Measurements from ENCODE around the gene LSM11.
A peak's percentile ranks its signal among the peaks of the same experiment; 100 is the strongest.
"Not testable (repeated sequence)": the region's sequence is repeated elsewhere in the genome, so short reads cannot be mapped to it uniquely, and the experiment has no call there.

Gene LSM11

GRCh38 chr5:157718519-157718918 is 25.0 kb upstream of the LSM11 start:
- Histone ChIP-seq H3K4me2 (ENCODE audit: low read length) (no peak overlapping the region), H3K9ac (no peak overlapping the region), H3K27ac (no peak overlapping the region), H3K27me3 (ENCODE audit: control insufficient read depth, insufficient read depth, low read length) (no peaks in the 10 kb centered on the region), H3K36me3 (ENCODE audit: control insufficient read depth, insufficient read depth, low read length) (no peaks in the 10 kb centered on the region), H3K9me3 (ENCODE audit: control insufficient read depth, low read length) (no peaks in the 10 kb centered on the region), H3K79me2 (no peaks in the 10 kb centered on the region), H2AFZ (peak overlapping the region; percentile 70), H3K4me1 (no peaks in the 10 kb centered on the region), H3K4me3 (ENCODE audit: low read depth, low read length) (no peak overlapping the region)
- peak; percentile 47 for TF ChIP-seq CTCF (IDR thresholded peaks at IDR 0.05)

DNA sequence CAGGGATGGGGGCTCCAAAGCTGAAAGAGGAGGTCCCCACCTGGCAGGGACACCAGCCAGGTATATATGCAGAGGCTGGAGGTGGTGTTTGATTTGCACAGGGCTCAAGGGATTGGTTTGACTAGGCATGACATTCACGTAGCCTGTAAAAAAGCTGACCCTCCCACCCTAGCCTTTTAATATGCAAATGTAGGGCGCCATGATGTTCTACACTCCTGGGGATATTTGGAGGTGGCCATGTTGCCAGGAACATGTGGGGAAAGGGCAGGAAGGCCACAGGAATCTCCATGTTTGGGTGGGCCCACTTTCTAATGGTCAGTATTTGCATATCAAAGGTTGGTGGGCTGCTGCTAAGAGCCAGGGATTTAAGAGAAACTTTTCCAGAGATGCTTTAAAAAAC is 24.3 kb upstream of the LSM11 start:
- Histone ChIP-seq H3K27me3 (ENCODE audit: control insufficient read depth, insufficient read depth, low read length) (no peaks in the 10 kb centered on the region), H3K9ac (no peak overlapping the region), H3K27ac (no peak overlapping the region), H2AFZ (no peak overlapping the region), H3K79me2 (no peaks in the 10 kb centered on the region), H3K4me2 (ENCODE audit: low read length) (no peak overlapping the region), H3K36me3 (ENCODE audit: control insufficient read depth, insufficient read depth, low read length) (no peaks in the 10 kb centered on the region), H3K9me3 (ENCODE audit: control insufficient read depth, low read length) (no peaks in the 10 kb centered on the region), H3K4me1 (no peaks in the 10 kb centered on the region), H3K4me3 (ENCODE audit: low read depth, low read length) (no peak overlapping the region)
- no peak for TF ChIP-seq CTCF (IDR thresholded peaks at IDR 0.05)

DNA sequence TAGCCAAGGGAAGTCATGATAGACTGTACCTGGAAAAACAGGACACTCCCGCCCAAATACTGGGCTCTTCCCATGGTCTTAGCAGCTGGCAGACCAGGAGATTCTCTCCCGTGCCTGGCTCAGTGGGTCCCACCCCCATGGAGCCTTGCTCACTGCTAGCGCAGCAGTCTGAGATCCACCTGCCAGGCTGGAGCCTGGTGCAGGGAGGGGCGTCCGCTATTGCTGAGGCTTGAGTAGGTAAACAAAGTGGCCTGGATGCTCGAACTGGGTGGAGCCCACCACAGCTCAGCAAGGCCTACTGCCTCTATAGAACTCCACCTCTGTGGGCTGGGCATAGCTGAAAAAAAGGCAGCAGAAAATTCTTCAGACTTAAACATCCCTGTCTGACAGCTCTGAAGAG is 22.4 kb upstream of the LSM11 start:
- Histone ChIP-seq H3K27me3 (ENCODE audit: control insufficient read depth, insufficient read depth, low read length) (no peaks in the 10 kb centered on the region), H3K4me2 (ENCODE audit: low read length) (no peak overlapping the region), H3K9ac (no peak overlapping the region), H3K36me3 (ENCODE audit: control insufficient read depth, insufficient read depth, low read length) (no peaks in the 10 kb centered on the region), H3K4me3 (ENCODE audit: low read depth, low read length) (no peak overlapping the region), H3K79me2 (no peaks in the 10 kb centered on the region), H2AFZ (no peak overlapping the region), H3K27ac (no peak overlapping the region), H3K9me3 (ENCODE audit: control insufficient read depth, low read length) (no peaks in the 10 kb centered on the region), H3K4me1 (no peaks in the 10 kb centered on the region)
- TF ChIP-seq CTCF (IDR thresholded peaks at IDR 0.05): no peak

- not testable (repeated sequence) for H3K4me3 ChIP-seq (ENCODE audit: low read depth, low read length); H3K27ac ChIP-seq; H3K9me3 ChIP-seq (ENCODE audit: control insufficient read depth, low read length); H2AFZ ChIP-seq; H3K79me2 ChIP-seq; H3K9ac ChIP-seq; H3K36me3 ChIP-seq (ENCODE audit: control insufficient read depth, insufficient read depth, low read length); H3K27me3 ChIP-seq (ENCODE audit: control insufficient read depth, insufficient read depth, low read length); H3K4me1 ChIP-seq; H3K4me2 ChIP-seq (ENCODE audit: low read length)
Observed at GRCh38 chr5:157722895-157723294, 20.6 kb upstream of the LSM11 start.

- H3K4me1 ChIP-seq; H3K4me2 ChIP-seq (ENCODE audit: low read length); H2AFZ ChIP-seq; H3K9ac ChIP-seq; H3K36me3 ChIP-seq (ENCODE audit: control insufficient read depth, insufficient read depth, low read length); H3K4me3 ChIP-seq (ENCODE audit: low read depth, low read length); H3K27me3 ChIP-seq (ENCODE audit: control insufficient read depth, insufficient read depth, low read length); H3K9me3 ChIP-seq (ENCODE audit: control insufficient read depth, low read length); H3K79me2 ChIP-seq; H3K27ac ChIP-seq: not testable (repeated sequence)
Observed at GRCh38 chr5:157726607-157727006, 16.9 kb upstream of the LSM11 start.

GRCh38 chr5:157727858-157728257 is 15.7 kb upstream of the LSM11 start:
- not testable (repeated sequence) for H3K36me3 ChIP-seq (ENCODE audit: control insufficient read depth, insufficient read depth, low read length); H3K79me2 ChIP-seq; H3K9ac ChIP-seq; H3K9me3 ChIP-seq (ENCODE audit: control insufficient read depth, low read length); H3K27me3 ChIP-seq (ENCODE audit: control insufficient read depth, insufficient read depth, low read length); H3K4me2 ChIP-seq (ENCODE audit: low read length); H3K4me3 ChIP-seq (ENCODE audit: low read depth, low read length); H3K27ac ChIP-seq; H3K4me1 ChIP-seq; H2AFZ ChIP-seq

Data from parathyroid adenoma (tissue), 2 donors.